K562 (cell line): Measurements from ENCODE around the gene CCDC34. TPM values are rescaled to one million over a fixed set of nuclear protein-coding genes. Genes with fewer than 3 reads are reported as not detected.
A peak's percentile ranks its signal among the peaks of the same experiment; 100 is the strongest.

Experiments used
- EHMT2 ChIP-seq: fragments of 450-650 bp; IDR thresholded peaks from 2 replicates; pipeline ENCODE4 v1.6.1; 2018; ENCODE audit warnings: antibody characterized with exemption
- GABPB1 ChIP-seq: sonication (generic); formaldehyde crosslinking; IDR thresholded peaks from 2 replicates; pipeline ENCODE4 v1.8.0; 2022; ENCODE audit warnings: mild to moderate bottlenecking, missing genetic modification reagents
- MYNN ChIP-seq, 2 experiments: sonication (generic); formaldehyde crosslinking in 1 of 2; IDR thresholded peaks; 2 replicates each; pipeline versions ENCODE4 v1.5.0 to v1.6.1; 2016 to 2020; ENCODE audit warnings: antibody characterized with exemption in 1 of 2, missing genetic modification reagents in 1 of 2
- SP1 ChIP-seq: sonication (generic); formaldehyde crosslinking; IDR thresholded peaks from 2 replicates; pipeline ENCODE4 v1.8.1; 2022; ENCODE audit warnings: mild to moderate bottlenecking, missing genetic modification reagents
- YY1 ChIP-seq, 3 experiments: IDR thresholded peaks; 2 replicates each; pipeline ENCODE4 v1.6.1; 2011; ENCODE audit warnings: low read length in 2 of 3, mild to moderate bottlenecking in 2 of 3, moderate library complexity in 2 of 3, borderline replicate concordance in 1 of 3, control low read depth in 1 of 3, low read depth in 1 of 3; ENCODE audit not compliant: insufficient read depth in 3 of 3, insufficient replicate concordance in 2 of 3, control insufficient read depth in 1 of 3, insufficient read length in 1 of 3; ENCODE audit errors: extremely low read depth in 1 of 3
- ZFX ChIP-seq: sonication (generic); formaldehyde crosslinking; IDR thresholded peaks from 2 replicates; pipeline ENCODE4 v1.8.0; 2022; ENCODE audit warnings: mild to moderate bottlenecking, missing genetic modification reagents, moderate library complexity
- ZNF175 ChIP-seq: fragments of 200-800 bp; sonication (Bioruptor generic); IDR thresholded peaks from 2 replicates; pipeline ENCODE4 v1.6.1; 2016; ENCODE audit warnings: low read depth, mild to moderate bottlenecking, missing genetic modification characterization, missing compliant biosample characterization
- ZNF551 ChIP-seq: fragments of 250-450 bp; sonication (Bioruptor Pico); IDR thresholded peaks from 2 replicates; pipeline ENCODE4 v1.5.0; 2021; ENCODE audit warnings: mild to moderate bottlenecking, moderate library complexity
- ZNF79 ChIP-seq: fragments of 250-450 bp; sonication (Bioruptor Pico); IDR thresholded peaks from 2 replicates; pipeline ENCODE4 v1.4.0; 2020; ENCODE audit warnings: low read depth, mild to moderate bottlenecking, moderate library complexity
- polyA plus RNA-seq, 8 experiments: library from polyadenylated mRNA; depleted of rRNA in 4 of 8; stranded (reverse) in 5 of 8; unstranded in 3 of 8; fragments of >200 nt; fragmentation: Nextera tagmentation in 2 of 8; fragmentation: Illumina TruSeq in 1 of 8; extraction: Ambion mirVana in 2 of 8; extraction: Trizol in 1 of 8; gene quantifications; 2 replicates each; pipeline versions ENCODE4 v1.2.1 to v1.2.3, GENCODE V29; 2011 to 2014; ENCODE audit warnings: inconsistent platforms in 1 of 8, missing spikeins in 1 of 8
- total RNA-seq, 7 experiments: library from RNA; depleted of rRNA in 6 of 7; stranded (reverse); fragments of >200 nt in 6 of 7; fragmentation: Illumina TruSeq in 2 of 7; extraction: Trizol in 2 of 7; gene quantifications; 2 replicates each; pipeline versions ENCODE4 v1.2.1 to v1.2.3, GENCODE V29; 2011 to 2021; ENCODE audit warnings: low replicate concordance in 1 of 7
- TF ChIP-seq, protein P1 (sequence below): fragments of 450-650 bp; IDR thresholded peaks from 2 replicates; pipeline ENCODE4 v1.6.1; 2016; ENCODE audit warnings: mild to moderate bottlenecking, moderate library complexity
- TF ChIP-seq, protein P2 (sequence below): fragments of 250-450 bp; sonication (Bioruptor Pico); IDR thresholded peaks from 2 replicates; pipeline ENCODE4 v1.5.0; 2022; ENCODE audit warnings: mild to moderate bottlenecking

CCDC34 gene
- total and polyA plus RNA-seq, 9 of the 15 experiments (the other 6 are each of a cell fraction or from before 2014, with no cell fraction given): 6.2 to 42.0 (median 15.7) TPM

DNA sequence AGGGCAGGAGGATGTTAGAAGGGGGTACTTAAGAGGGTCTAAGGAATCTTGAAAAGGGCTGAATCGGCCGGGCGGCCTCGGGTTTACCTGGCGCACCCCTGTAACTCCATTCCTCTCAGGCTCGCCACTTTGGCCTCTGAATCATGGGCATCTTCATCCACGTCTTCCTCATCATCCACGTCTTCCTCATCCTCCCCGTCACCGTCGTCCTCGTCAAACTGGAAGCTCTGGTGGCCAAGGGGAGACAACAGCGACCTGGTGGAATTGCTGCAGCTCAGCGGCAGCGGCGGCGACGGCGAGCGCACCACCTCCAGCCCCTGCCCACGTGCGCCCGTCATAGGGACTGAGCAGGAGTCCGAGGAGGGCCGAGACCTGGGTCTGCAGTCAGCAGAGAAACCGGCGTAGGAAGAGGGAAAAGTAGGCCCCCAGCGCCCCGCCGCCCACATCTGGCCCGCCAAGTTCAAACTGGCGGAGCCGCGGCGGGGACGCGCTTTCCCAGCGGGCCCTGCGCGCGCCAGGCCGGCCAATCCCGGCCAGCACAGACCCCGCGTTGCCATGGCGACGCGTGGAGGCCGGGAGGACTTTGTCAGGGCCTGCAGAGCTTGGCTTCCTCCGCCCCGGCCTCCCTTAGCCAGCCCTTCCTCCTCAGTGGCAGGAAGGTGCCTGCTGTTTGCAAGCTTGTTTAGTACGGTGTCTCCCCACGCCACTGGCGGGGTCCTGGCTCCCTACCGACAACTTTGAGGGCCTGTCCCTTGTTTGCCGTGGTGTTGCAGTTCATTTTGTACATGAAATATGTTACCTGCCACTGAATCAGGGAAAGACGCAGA, at the start of gene CCDC34 (continued):
- TF ChIP-seq YY1 (IDR thresholded peaks at IDR 0.05; ENCODE audit: borderline replicate concordance in 1 of 3, control insufficient read depth in 1 of 3, extremely low read depth in 1 of 3, insufficient read depth in 3 of 3, insufficient read length in 1 of 3, insufficient replicate concordance in 2 of 3, low read depth in 1 of 3, low read length in 2 of 3): peak in 2 of 3 experiments; percentile 40 to 42
- no peak for TF ChIP-seq ZNF79 (CRISPR knock-in tag)
- TF ChIP-seq, protein P1, sequence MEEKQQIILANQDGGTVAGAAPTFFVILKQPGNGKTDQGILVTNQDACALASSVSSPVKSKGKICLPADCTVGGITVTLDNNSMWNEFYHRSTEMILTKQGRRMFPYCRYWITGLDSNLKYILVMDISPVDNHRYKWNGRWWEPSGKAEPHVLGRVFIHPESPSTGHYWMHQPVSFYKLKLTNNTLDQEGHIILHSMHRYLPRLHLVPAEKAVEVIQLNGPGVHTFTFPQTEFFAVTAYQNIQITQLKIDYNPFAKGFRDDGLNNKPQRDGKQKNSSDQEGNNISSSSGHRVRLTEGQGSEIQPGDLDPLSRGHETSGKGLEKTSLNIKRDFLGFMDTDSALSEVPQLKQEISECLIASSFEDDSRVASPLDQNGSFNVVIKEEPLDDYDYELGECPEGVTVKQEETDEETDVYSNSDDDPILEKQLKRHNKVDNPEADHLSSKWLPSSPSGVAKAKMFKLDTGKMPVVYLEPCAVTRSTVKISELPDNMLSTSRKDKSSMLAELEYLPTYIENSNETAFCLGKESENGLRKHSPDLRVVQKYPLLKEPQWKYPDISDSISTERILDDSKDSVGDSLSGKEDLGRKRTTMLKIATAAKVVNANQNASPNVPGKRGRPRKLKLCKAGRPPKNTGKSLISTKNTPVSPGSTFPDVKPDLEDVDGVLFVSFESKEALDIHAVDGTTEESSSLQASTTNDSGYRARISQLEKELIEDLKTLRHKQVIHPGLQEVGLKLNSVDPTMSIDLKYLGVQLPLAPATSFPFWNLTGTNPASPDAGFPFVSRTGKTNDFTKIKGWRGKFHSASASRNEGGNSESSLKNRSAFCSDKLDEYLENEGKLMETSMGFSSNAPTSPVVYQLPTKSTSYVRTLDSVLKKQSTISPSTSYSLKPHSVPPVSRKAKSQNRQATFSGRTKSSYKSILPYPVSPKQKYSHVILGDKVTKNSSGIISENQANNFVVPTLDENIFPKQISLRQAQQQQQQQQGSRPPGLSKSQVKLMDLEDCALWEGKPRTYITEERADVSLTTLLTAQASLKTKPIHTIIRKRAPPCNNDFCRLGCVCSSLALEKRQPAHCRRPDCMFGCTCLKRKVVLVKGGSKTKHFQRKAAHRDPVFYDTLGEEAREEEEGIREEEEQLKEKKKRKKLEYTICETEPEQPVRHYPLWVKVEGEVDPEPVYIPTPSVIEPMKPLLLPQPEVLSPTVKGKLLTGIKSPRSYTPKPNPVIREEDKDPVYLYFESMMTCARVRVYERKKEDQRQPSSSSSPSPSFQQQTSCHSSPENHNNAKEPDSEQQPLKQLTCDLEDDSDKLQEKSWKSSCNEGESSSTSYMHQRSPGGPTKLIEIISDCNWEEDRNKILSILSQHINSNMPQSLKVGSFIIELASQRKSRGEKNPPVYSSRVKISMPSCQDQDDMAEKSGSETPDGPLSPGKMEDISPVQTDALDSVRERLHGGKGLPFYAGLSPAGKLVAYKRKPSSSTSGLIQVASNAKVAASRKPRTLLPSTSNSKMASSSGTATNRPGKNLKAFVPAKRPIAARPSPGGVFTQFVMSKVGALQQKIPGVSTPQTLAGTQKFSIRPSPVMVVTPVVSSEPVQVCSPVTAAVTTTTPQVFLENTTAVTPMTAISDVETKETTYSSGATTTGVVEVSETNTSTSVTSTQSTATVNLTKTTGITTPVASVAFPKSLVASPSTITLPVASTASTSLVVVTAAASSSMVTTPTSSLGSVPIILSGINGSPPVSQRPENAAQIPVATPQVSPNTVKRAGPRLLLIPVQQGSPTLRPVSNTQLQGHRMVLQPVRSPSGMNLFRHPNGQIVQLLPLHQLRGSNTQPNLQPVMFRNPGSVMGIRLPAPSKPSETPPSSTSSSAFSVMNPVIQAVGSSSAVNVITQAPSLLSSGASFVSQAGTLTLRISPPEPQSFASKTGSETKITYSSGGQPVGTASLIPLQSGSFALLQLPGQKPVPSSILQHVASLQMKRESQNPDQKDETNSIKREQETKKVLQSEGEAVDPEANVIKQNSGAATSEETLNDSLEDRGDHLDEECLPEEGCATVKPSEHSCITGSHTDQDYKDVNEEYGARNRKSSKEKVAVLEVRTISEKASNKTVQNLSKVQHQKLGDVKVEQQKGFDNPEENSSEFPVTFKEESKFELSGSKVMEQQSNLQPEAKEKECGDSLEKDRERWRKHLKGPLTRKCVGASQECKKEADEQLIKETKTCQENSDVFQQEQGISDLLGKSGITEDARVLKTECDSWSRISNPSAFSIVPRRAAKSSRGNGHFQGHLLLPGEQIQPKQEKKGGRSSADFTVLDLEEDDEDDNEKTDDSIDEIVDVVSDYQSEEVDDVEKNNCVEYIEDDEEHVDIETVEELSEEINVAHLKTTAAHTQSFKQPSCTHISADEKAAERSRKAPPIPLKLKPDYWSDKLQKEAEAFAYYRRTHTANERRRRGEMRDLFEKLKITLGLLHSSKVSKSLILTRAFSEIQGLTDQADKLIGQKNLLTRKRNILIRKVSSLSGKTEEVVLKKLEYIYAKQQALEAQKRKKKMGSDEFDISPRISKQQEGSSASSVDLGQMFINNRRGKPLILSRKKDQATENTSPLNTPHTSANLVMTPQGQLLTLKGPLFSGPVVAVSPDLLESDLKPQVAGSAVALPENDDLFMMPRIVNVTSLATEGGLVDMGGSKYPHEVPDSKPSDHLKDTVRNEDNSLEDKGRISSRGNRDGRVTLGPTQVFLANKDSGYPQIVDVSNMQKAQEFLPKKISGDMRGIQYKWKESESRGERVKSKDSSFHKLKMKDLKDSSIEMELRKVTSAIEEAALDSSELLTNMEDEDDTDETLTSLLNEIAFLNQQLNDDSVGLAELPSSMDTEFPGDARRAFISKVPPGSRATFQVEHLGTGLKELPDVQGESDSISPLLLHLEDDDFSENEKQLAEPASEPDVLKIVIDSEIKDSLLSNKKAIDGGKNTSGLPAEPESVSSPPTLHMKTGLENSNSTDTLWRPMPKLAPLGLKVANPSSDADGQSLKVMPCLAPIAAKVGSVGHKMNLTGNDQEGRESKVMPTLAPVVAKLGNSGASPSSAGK: peak; percentile 90
- TF ChIP-seq, protein P2, sequence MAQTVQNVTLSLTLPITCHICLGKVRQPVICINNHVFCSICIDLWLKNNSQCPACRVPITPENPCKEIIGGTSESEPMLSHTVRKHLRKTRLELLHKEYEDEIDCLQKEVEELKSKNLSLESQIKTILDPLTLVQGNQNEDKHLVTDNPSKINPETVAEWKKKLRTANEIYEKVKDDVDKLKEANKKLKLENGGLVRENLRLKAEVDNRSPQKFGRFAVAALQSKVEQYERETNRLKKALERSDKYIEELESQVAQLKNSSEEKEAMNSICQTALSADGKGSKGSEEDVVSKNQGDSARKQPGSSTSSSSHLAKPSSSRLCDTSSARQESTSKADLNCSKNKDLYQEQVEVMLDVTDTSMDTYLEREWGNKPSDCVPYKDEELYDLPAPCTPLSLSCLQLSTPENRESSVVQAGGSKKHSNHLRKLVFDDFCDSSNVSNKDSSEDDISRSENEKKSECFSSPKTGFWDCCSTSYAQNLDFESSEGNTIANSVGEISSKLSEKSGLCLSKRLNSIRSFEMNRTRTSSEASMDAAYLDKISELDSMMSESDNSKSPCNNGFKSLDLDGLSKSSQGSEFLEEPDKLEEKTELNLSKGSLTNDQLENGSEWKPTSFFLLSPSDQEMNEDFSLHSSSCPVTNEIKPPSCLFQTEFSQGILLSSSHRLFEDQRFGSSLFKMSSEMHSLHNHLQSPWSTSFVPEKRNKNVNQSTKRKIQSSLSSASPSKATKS (CRISPR knock-in tag): no peak
- peak; percentile 67 for TF ChIP-seq MYNN (IDR thresholded peaks at IDR 0.05)
- no peak for TF ChIP-seq MYNN (CRISPR knock-in tag; IDR thresholded peaks at IDR 0.05)
- TF ChIP-seq ZNF551 (CRISPR knock-in tag): no peak
- peak; percentile 24; the same call in 1 of the 2 replicates for TF ChIP-seq ZNF175 (CRISPR knock-in tag)
- TF ChIP-seq GABPB1 (CRISPR knock-in tag): peak; percentile 38; the same call in 1 of the 2 replicates
- TF ChIP-seq EHMT2: no peak
- TF ChIP-seq ZFX (CRISPR knock-in tag): peak; percentile 93
- TF ChIP-seq SP1: no peak
